HepG2 (cell line): ENCODE data around the gene SEMA3E. TPM values are rescaled to one million over a fixed set of nuclear protein-coding genes. Genes with fewer than 3 reads are reported as not detected.

Experiments
- RCOR2 ChIP-seq: IDR thresholded peaks from 2 replicates; pipeline ENCODE4 v1.6.1; 2016; ENCODE audit warnings: missing biosample characterization, missing genetic modification reagents
- RFX5 ChIP-seq: IDR thresholded peaks from 2 replicates; pipeline ENCODE4 v1.6.1; 2011; ENCODE audit warnings: low read depth, low read length, improper control_type of control experiment
- ZFP36L2 ChIP-seq: sonication (generic); formaldehyde crosslinking; IDR thresholded peaks from 2 replicates; pipeline ENCODE4 v1.4.0; 2020; ENCODE audit warnings: missing genetic modification reagents
- polyA plus RNA-seq, 8 experiments: library from polyadenylated mRNA; depleted of rRNA in 3 of 8; stranded (reverse) in 7 of 8; unstranded in 1 of 8; fragments of >200 nt; fragmentation: Illumina TruSeq in 4 of 8; extraction: Trizol in 4 of 8; gene quantifications; 2 replicates each; pipeline versions ENCODE4 v1.2.1 to v1.2.3, GENCODE V29; 2011 to 2016; ENCODE audit warnings: low read depth in 4 of 8, missing spikeins in 1 of 8, mixed read lengths in 1 of 8; ENCODE audit not compliant: insufficient read depth in 1 of 8
- total RNA-seq, 5 experiments: library from RNA; depleted of rRNA; stranded (reverse); fragments of >200 nt; fragmentation: Illumina TruSeq; extraction: Trizol; gene quantifications; 2 replicates each; pipeline ENCODE4 v1.2.3, GENCODE V29; 2016; ENCODE audit warnings: low read depth in 1 of 5
- TF ChIP-seq, protein P1 (sequence below): sonication (generic); formaldehyde crosslinking; IDR thresholded peaks from 2 replicates; pipeline ENCODE4 v1.4.0; 2020; ENCODE audit warnings: mild to moderate bottlenecking, missing genetic modification reagents
- TF ChIP-seq, protein P2 (sequence below): sonication (generic); formaldehyde crosslinking; IDR thresholded peaks from 2 replicates; pipeline ENCODE4 v1.4.0; 2020; ENCODE audit warnings: missing genetic modification reagents, borderline replicate concordance
- TF ChIP-seq, protein P3 (sequence below): sonication (generic); formaldehyde crosslinking; IDR thresholded peaks from 2 replicates; pipeline ENCODE4 v1.4.0; 2020; ENCODE audit warnings: mild to moderate bottlenecking, missing genetic modification reagents, borderline replicate concordance

The SEMA3E gene
- total and polyA plus RNA-seq, 2 of the 13 experiments (the other 11 are each of a cell fraction or from before 2014, with no cell fraction given) = not detected

DNA sequence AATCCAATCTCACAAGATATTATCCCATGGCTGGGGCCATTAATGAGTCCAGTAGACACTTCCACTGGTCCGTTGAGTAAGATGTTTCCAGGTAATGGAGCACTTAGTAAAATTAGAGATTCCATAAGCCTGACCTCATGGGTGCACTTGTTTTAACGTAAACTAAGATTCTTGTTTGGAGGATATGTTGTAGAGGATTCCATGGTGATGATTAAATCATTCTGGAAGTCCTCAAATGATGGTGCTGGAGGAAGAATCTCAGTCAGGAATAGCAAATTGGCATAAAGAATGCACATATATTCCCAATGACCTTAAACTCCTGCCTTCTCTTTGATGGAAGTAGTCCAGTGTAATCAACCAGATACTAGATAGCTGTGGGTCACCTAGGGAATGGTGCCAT, 324.3 kb downstream of the SEMA3E start (continued):
- TF ChIP-seq, protein P1, sequence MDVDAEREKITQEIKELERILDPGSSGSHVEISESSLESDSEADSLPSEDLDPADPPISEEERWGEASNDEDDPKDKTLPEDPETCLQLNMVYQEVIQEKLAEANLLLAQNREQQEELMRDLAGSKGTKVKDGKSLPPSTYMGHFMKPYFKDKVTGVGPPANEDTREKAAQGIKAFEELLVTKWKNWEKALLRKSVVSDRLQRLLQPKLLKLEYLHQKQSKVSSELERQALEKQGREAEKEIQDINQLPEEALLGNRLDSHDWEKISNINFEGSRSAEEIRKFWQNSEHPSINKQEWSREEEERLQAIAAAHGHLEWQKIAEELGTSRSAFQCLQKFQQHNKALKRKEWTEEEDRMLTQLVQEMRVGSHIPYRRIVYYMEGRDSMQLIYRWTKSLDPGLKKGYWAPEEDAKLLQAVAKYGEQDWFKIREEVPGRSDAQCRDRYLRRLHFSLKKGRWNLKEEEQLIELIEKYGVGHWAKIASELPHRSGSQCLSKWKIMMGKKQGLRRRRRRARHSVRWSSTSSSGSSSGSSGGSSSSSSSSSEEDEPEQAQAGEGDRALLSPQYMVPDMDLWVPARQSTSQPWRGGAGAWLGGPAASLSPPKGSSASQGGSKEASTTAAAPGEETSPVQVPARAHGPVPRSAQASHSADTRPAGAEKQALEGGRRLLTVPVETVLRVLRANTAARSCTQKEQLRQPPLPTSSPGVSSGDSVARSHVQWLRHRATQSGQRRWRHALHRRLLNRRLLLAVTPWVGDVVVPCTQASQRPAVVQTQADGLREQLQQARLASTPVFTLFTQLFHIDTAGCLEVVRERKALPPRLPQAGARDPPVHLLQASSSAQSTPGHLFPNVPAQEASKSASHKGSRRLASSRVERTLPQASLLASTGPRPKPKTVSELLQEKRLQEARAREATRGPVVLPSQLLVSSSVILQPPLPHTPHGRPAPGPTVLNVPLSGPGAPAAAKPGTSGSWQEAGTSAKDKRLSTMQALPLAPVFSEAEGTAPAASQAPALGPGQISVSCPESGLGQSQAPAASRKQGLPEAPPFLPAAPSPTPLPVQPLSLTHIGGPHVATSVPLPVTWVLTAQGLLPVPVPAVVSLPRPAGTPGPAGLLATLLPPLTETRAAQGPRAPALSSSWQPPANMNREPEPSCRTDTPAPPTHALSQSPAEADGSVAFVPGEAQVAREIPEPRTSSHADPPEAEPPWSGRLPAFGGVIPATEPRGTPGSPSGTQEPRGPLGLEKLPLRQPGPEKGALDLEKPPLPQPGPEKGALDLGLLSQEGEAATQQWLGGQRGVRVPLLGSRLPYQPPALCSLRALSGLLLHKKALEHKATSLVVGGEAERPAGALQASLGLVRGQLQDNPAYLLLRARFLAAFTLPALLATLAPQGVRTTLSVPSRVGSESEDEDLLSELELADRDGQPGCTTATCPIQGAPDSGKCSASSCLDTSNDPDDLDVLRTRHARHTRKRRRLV = no peak
- TF ChIP-seq, protein P2, sequence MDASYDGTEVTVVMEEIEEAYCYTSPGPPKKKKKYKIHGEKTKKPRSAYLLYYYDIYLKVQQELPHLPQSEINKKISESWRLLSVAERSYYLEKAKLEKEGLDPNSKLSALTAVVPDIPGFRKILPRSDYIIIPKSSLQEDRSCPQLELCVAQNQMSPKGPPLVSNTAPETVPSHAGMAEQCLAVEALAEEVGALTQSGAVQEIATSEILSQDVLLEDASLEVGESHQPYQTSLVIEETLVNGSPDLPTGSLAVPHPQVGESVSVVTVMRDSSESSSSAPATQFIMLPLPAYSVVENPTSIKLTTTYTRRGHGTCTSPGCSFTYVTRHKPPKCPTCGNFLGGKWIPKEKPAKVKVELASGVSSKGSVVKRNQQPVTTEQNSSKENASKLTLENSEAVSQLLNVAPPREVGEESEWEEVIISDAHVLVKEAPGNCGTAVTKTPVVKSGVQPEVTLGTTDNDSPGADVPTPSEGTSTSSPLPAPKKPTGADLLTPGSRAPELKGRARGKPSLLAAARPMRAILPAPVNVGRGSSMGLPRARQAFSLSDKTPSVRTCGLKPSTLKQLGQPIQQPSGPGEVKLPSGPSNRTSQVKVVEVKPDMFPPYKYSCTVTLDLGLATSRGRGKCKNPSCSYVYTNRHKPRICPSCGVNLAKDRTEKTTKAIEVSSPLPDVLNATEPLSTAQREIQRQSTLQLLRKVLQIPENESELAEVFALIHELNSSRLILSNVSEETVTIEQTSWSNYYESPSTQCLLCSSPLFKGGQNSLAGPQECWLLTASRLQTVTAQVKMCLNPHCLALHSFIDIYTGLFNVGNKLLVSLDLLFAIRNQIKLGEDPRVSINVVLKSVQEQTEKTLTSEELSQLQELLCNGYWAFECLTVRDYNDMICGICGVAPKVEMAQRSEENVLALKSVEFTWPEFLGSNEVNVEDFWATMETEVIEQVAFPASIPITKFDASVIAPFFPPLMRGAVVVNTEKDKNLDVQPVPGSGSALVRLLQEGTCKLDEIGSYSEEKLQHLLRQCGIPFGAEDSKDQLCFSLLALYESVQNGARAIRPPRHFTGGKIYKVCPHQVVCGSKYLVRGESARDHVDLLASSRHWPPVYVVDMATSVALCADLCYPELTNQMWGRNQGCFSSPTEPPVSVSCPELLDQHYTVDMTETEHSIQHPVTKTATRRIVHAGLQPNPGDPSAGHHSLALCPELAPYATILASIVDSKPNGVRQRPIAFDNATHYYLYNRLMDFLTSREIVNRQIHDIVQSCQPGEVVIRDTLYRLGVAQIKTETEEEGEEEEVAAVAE (CRISPR knock-in tag) = no peak
- no peak for TF ChIP-seq RFX5
- TF ChIP-seq ZFP36L2 (CRISPR knock-in tag) = no peak
- TF ChIP-seq, protein P3, sequence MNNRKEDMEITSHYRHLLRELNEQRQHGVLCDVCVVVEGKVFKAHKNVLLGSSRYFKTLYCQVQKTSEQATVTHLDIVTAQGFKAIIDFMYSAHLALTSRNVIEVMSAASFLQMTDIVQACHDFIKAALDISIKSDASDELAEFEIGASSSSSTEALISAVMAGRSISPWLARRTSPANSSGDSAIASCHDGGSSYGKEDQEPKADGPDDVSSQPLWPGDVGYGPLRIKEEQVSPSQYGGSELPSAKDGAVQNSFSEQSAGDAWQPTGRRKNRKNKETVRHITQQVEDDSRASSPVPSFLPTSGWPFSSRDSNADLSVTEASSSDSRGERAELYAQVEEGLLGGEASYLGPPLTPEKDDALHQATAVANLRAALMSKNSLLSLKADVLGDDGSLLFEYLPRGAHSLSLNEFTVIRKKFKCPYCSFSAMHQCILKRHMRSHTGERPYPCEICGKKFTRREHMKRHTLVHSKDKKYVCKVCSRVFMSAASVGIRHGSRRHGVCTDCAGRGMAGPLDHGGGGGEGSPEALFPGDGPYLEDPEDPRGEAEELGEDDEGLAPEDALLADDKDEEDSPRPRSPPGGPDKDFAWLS (CRISPR knock-in tag) = no peak
- TF ChIP-seq RCOR2 (CRISPR knock-in tag) = no peak
- TF ChIP-seq, all 625 proteins: peak for 0
